Bone marrow (tissue), 2 donors: ENCODE measurements around the gene CDKN2AIPNL.
A peak's percentile ranks its signal among the peaks of the same experiment; 100 is the strongest.
"Not testable (repeated sequence)": the region's sequence is repeated elsewhere in the genome, so short reads cannot be mapped to it uniquely, and the experiment has no call there.

Experiments
- DNase-seq, 2 donors: peaks; one replicate each; lab custom pipeline; 2025; lab: John Stamatoyannopoulos, UW

Gene CDKN2AIPNL

DNA sequence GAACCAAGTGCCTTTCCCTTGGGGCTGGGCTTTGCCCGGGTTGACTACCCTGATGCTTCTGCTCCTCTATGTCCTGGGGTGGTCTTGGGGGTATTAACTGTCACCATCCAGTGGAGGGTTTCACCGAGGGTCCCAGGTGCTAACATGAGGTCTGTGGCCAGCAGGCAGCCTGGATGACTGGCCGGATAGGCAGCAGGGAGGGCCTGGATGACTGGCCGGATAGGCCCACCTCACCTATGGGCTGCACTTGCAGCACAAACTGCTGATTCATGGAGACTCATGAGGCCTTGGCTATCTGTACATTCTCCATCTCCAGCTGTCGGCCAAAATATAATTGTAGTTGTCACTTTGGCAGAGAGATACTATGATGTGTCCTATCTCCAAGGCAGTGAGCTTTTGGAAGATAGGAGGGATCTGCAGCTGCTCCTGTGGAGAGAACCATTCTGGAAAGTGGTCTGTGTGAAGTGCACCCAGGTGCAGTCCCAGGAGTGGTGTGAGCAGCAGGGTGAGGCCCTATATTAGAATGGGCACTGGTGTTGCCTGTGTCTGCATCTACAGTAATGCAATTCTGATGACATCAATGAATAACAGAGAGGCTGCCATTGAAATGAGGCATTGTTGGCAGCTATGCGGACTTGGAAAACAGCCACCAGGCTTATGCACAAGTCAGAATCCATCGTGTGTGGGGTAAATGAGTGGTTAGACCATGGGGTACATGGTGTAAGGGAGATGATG lies 26.3 kb upstream of the CDKN2AIPNL start:
- DNase-seq = no peak

GRCh38 chr5:134437340-134437846 lies 25.7 kb upstream of the CDKN2AIPNL start:
- DNase-seq = no peak

GRCh38 chr5:134436523-134437339 lies 25.1 kb upstream of the CDKN2AIPNL start:
- peak; percentile 49 to 83 for DNase-seq

DNA sequence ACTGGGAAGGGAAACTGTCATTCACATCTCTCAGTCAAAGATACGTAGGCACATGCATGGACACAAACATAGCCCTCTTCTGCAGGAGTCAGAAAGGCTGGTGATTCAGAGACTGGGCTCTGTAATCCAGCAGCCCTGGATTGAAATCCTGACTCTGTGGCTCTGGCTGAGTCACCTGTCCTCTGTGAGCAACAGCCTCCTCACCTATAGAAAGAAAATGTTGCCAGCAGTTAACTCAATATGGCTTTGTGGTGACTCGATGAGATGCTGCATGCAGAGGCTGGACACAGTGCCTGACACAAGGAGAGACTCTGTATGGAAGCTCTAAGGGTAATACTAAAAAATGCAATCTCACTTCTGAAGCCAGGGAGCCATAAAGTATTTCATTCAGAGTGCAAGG lies 23.9 kb upstream of the CDKN2AIPNL start:
- no peak for DNase-seq

DNA sequence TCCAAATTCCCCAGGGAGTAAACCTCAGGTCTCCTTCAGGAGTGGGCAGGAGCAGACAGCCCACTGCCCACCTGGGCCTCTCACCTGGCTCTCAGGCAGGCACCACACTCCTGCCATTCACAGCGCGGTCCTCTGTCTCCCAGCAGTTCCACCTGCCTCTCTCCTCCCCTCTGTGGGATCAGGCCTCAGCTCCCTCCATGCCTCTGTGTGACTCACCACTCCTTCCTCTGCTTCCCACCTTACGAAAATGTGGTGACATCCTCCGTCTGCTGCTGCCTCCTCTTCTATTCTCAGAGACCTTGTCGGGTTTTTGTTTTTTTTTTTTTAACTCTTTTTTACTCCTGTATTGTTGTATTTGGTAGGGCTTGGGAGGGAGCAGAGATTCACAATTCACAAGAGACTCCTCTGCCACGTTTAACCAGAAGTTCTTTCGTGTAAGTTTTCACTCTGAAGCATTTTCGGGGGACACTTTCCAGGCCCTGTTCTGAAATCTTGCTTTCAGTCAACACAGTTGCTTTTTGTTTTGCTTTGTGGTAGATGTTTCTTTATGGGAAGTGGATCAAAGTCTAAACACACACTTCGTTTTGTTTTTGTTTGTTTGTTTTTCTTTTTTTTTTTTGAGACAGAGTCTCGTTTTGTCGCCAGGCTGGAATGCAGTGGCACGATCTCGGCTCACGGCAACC lies 21.1 kb upstream of the CDKN2AIPNL start:
- DNase-seq = peak in 1 of 2 donors; percentile 42

GRCh38 chr5:134432174-134432573 lies 20.5 kb upstream of the CDKN2AIPNL start:
- no peak for DNase-seq

DNA sequence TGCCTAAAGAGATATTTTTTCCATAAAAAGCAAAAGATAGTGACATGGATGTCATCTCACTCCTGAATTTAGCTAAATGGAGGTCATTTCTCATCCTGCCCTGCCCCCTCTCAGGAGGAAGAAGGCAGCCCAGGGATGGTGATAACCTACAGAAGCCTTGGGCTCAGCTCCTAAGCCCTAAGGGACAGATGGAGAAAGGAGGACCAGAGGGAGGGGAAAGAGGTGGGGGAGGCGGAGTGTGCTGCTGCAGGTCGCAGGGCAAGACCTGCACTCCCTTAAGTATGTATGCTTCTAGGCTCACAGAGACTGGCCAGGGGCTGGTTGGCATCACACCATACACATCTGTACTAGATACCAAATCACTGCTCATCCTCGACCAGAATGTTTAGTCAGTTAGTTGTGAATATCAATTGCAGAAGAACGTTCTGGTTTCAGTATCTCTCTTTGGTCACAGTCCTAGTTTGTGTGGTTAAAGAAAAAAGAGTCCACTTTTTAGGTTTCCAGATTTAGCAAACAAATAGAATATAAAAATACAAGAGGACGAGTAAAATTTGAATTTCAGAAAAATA lies 18.4 kb upstream of the CDKN2AIPNL start:
- DNase-seq = no peak

DNA sequence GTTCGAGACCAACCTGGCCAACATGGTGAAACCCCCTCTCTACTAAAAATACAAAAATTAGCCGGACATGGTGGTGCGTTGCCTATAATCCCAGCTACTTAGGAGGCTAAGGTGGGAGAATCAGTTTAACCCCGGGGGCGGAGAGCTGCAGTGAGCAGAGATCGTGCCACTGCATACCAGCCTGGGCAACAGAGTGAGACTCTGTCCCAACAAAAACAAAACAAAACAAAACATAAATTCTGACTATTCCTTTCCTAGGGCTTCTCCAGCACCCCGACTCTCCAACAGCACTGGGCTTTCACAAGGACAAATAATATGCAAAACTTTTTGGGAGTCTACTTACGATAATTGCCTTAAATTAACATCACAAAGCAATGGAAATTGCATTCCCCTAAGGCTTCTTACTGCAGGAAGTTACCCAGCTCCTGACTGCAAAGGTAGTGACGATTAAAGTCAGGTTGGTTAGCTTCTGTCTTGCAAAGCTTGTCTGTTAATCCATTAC lies 15.9 kb upstream of the CDKN2AIPNL start:
- no peak for DNase-seq

DNA sequence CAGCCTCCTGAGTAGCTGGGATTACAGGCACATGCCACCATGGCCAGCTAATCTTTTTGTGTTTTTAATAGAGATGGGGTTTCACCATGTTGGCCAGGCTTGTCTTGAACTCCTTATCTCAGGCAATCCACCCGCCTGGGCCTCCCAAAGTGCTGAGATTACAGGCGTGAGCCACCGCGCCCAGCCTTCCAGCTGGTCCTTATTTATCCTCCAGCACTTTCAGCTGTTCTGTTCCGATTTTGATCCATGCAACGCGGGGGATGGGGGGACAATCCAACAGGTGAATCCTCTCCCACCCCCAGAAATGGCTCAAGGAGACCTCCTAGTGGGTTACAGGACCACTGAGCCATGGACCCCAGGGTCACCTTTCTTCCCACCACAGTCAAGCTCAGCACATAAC lies 14.7 kb upstream of the CDKN2AIPNL start:
- no peak for DNase-seq

DNA sequence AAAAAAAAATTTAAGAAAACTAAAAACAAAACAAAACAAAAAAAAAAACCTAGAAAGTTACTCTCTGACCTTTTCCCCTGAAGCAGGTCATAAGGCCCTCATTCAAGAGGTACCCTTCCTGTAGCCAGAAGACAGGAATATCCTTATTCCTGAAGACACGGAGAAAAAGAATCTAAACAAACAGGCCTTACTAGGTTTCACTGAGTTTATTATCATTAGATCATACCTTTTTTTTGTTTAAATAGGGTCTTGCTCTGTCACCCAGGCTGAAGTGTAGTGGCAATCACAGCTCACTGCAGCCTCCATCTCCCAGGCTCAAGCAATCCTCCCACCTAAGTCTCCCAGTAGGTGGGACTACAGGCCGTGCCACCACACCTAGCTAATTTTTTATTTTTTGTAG lies 11.7 kb upstream of the CDKN2AIPNL start:
- no peak for DNase-seq

DNA sequence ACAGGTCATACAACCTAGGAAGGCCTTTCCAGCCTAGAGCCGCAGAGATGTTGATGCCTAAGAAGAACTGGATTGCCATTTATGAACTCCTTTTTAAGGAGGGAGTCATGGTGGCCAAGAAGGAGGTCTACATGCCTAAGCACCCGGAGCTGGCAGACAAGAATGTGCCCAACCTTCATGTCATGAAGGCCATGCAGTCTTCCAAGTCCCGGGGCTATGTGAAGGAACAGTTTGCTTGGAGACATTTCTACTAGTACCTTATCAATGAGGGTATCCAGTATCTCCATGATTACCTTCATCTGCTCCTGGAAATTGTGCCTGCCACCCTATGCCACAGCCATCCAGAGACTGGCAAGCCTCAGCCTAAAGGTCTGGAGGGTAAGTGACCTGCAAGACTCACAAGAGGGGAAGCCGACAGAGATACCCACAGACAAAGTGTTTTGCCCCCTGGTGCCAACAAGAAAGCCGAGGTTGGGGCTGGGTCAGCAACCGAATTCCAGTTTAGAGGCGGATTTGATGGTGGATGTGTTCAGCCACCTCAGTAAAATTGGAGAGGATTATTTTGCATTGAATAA lies 11.2 kb upstream of the CDKN2AIPNL start:
- DNase-seq = no peak

- DNase-seq = not testable (repeated sequence)
Observed at GRCh38 chr5:134421038-134421437, 9.4 kb upstream of the CDKN2AIPNL start.

DNA sequence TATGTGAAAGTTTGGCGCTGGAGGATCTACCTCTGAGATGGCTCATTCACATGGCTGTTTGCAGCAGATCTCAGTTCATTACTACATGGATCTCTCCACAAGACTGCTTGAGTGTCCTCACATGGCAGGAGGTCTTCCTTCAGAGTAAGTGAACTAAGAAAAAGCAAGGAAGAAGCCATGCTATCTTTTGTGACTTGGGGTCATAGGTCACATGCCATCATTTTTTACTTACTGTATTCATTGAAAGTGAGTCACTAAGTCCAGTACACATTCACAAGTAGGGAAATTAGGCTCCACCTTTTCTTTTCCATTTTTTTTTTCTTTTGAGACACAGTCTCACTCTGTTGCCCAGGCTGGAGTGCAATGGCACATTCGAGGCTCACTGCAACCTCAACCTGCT lies 8.7 kb upstream of the CDKN2AIPNL start:
- DNase-seq = no peak

GRCh38 chr5:134418958-134419357 lies 7.3 kb upstream of the CDKN2AIPNL start:
- no peak for DNase-seq

DNA sequence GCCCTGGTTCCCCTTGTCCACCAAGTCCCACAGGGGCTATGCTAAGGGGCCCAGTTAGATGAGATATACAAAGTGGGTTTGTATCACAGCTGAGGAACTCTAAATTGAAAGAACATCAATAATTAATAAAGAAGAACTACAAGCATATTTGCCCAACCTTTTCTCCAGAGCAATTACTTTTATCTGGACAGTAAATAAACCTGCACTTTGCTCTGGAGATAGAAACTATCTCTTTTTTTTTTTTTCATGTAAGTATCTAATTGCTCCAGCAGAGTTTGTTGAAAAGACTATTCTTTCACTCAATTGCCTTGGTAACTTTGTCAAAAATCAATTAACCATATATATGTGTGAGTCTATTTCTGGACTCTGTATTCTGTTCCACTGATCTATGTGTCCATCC lies 6.0 kb upstream of the CDKN2AIPNL start:
- DNase-seq = no peak

- no peak for DNase-seq
Observed at GRCh38 chr5:134413046-134413445, 1.4 kb upstream of the CDKN2AIPNL start.

- no peak for DNase-seq
Observed at GRCh38 chr5:134411228-134411545, 494 bp downstream of the CDKN2AIPNL start.

DNA sequence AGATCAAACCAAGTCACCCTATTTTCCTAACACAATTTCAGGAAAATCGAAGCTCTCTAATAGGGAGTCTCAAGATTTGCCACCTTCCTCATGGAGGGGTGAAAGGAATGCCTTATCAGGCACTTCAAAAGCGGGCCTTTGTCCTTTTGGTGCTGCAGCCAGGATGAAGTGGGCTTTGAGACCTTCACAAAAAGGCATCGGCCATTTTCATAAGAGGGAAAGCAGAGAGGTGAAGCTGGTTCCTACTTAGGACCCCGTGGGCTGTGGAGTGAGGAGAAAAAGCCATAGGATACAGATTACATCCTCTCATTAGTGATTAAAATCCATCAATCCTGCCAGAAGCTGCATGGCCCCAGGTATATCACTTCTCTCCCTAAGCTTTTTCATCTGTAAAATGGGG lies 859 bp downstream of the CDKN2AIPNL start:
- no peak for DNase-seq

DNA sequence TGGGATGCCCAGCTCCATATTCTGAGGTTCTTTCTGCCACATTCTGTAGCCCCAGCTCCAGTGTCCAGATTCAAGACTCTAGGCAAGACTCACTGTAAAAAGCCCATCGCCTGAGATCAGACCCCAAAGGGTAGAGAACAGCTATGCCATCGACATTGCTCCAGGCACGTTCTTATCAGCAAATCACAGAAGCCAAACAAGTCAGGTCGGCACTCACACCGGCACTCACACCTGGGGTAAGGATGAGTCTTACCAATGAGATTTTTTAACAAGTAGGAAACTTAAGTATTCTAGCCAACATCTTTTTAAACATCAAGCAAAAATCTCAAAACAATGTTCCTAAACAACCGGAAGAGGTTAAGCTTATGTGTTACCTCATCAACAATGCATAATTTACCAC lies 2.4 kb downstream of the CDKN2AIPNL start:
- no peak for DNase-seq

DNA sequence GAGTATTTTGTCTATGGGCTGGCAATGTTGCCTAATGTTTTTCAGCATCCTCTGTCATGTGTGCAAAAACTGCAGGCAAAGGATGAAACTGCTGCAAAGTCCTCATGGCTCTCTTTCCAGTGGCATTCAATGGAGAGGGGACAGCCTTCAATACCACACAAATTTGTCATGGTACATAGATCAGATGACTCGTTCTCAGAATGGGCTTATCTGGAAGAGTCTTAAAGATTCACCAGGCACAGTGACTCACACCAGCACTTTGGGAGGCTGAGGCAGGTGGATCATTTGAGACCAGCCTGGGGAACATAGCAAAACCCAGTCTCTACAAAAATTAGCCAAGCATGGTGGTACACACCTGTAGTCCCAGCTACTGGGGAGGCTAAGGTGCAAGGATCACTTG lies 5.3 kb downstream of the CDKN2AIPNL start:
- no peak for DNase-seq

GRCh38 chr5:134403951-134404350 lies 7.7 kb downstream of the CDKN2AIPNL start:
- no peak for DNase-seq

DNA sequence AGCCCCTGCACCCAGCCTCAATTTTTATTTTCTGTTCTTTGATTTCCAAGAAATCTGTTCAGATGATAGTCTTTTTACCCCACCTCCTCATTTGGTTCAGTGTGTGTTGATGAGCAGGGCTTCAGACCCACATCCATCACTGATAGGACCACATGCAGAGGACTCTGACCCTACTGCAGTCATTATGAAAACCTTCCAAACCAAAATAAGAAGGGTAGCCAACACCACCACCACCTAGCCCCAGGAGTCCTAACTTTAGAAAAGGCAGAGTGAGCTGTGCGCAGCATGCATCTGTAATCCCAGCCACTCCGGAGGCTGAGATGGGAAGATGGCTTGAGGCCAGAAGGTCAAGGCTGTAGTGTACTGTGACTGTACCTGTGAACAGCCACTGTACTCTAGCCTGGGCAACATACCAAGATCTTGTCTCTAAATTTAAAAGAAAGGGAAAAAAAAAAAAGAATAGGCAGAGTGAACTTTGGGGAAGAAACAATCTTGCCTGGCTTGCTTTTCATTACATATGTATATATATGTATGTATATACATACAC lies 13.0 kb downstream of the CDKN2AIPNL start:
- no peak for DNase-seq
